Measurements from ENCODE around the gene PHLDA1. TPM values are rescaled to one million over a fixed set of nuclear protein-coding genes. Genes with fewer than 3 reads are reported as not detected.

Gene PHLDA1
- total RNA-seq, 1 donor from 2014 or later: 23.6 TPM

- no peak overlapping the region for H3K27ac Mint-ChIP-seq
- peaks cover 14% of the 10 kb centered on the region for H3K4me1 Mint-ChIP-seq
- no peak for TF ChIP-seq CTCF (IDR thresholded peaks at IDR 0.05; ENCODE audit: unreplicated experiment)
- DNase-seq (ENCODE audit: low spot score in 2 of 2, unreplicated experiment in 2 of 2): no peak
- H3K4me3 Mint-ChIP-seq: no peak overlapping the region
- peaks cover 5% of the 10 kb centered on the region for H3K36me3 Mint-ChIP-seq
- H3K9me3 Mint-ChIP-seq: peaks cover 7% of the 10 kb centered on the region
- no peaks in the 10 kb centered on the region for H3K27me3 Mint-ChIP-seq (ENCODE audit: low read depth)
Measured at GRCh38 chr12:76006028-76006925, 25.3 kb downstream of the PHLDA1 start.

GRCh38 chr12:76003355-76003638 lies 28.3 kb downstream of the PHLDA1 start:
- H3K27ac Mint-ChIP-seq: no peak overlapping the region

GRCh38 chr12:76002598-76003354 lies 28.8 kb downstream of the PHLDA1 start:
- no peak for DNase-seq (ENCODE audit: low spot score in 2 of 2, unreplicated experiment in 2 of 2)
- no peak for TF ChIP-seq CTCF (IDR thresholded peaks at IDR 0.05; ENCODE audit: unreplicated experiment)
- no peaks in the 10 kb centered on the region for H3K27me3 Mint-ChIP-seq (ENCODE audit: low read depth)
- H3K9me3 Mint-ChIP-seq: peaks cover 7% of the 10 kb centered on the region
- H3K4me3 Mint-ChIP-seq: no peak overlapping the region
- H3K4me1 Mint-ChIP-seq: peaks cover 13% of the 10 kb centered on the region
- H3K27ac Mint-ChIP-seq: no peak overlapping the region
- peaks cover 5% of the 10 kb centered on the region for H3K36me3 Mint-ChIP-seq

More at GRCh38 chr12:76003355-76003638, 28.3 kb downstream of the PHLDA1 start:
- Mint-ChIP-seq H3K9me3 (peaks cover 7% of the 10 kb centered on the region), H3K36me3 (peaks cover 5% of the 10 kb centered on the region), H3K27me3 (ENCODE audit: low read depth) (no peaks in the 10 kb centered on the region), H3K4me3 (no peak overlapping the region), H3K4me1 (peaks cover 15% of the 10 kb centered on the region)
- no peak for DNase-seq (ENCODE audit: low spot score in 2 of 2, unreplicated experiment in 2 of 2)
- TF ChIP-seq CTCF (IDR thresholded peaks at IDR 0.05; ENCODE audit: unreplicated experiment): no peak

- no peak for TF ChIP-seq CTCF (IDR thresholded peaks at IDR 0.05; ENCODE audit: unreplicated experiment)
- H3K4me3 Mint-ChIP-seq: no peak overlapping the region
- H3K27ac Mint-ChIP-seq: no peak overlapping the region
- H3K27me3 Mint-ChIP-seq (ENCODE audit: low read depth): no peaks in the 10 kb centered on the region
- no peaks in the 10 kb centered on the region for H3K36me3 Mint-ChIP-seq
- no peak for DNase-seq (ENCODE audit: low spot score in 2 of 2, unreplicated experiment in 2 of 2)
- H3K9me3 Mint-ChIP-seq: no peaks in the 10 kb centered on the region
- peaks cover 18% of the 10 kb centered on the region for H3K4me1 Mint-ChIP-seq
Measured at GRCh38 chr12:75998292-75999063, 33.1 kb downstream of the PHLDA1 start.

- H3K4me1 Mint-ChIP-seq: peaks cover 25% of the 10 kb centered on the region
- H3K4me3 Mint-ChIP-seq: no peak overlapping the region
- no peaks in the 10 kb centered on the region for H3K36me3 Mint-ChIP-seq
- no peaks in the 10 kb centered on the region for H3K27me3 Mint-ChIP-seq (ENCODE audit: low read depth)
- no peak overlapping the region for H3K27ac Mint-ChIP-seq
- no peak for DNase-seq (ENCODE audit: low spot score in 2 of 2, unreplicated experiment in 2 of 2)
- no peak for TF ChIP-seq CTCF (IDR thresholded peaks at IDR 0.05; ENCODE audit: unreplicated experiment)
- no peaks in the 10 kb centered on the region for H3K9me3 Mint-ChIP-seq
Measured at GRCh38 chr12:75997658-75998057, 33.9 kb downstream of the PHLDA1 start.

All from mesothelial cell of epicardium (in vitro differentiated cells).